Sigmoid colon (tissue), 4 donors: Measurements from ENCODE around the gene PEPD.

Experiments used
- CTCF ChIP-seq, 4 experiments: fragments of 450-650 bp in 3 of 4; fragments of 200-600 bp in 1 of 4; IDR thresholded peaks; one replicate each; pipeline ENCODE4 v1.5.1; 2016 to 2019; ENCODE audit warnings: antibody characterized with exemption in 4 of 4, mild to moderate bottlenecking in 3 of 4, moderate library complexity in 2 of 4
- EP300 ChIP-seq, 4 donors: sonication (generic); formaldehyde crosslinking; IDR thresholded peaks; one replicate each; pipeline ENCODE4 v1.6.1; 2017; ENCODE audit warnings: antibody characterized with exemption in 4 of 4
- POLR2A ChIP-seq, 2 donors: fragments of 450-650 bp; IDR thresholded peaks; one replicate each; pipeline ENCODE4 v1.6.1; 2016; ENCODE audit warnings: antibody characterized with exemption in 2 of 2, mild to moderate bottlenecking in 2 of 2, moderate library complexity in 2 of 2
- POLR2AphosphoS5 ChIP-seq, 4 donors: sonication (generic); formaldehyde crosslinking; IDR thresholded peaks; one replicate each; pipeline ENCODE4 v1.6.1; 2017; ENCODE audit warnings: antibody characterized with exemption in 4 of 4

GRCh38 chr19:33507021-33507956 lies 14.3 kb downstream of the PEPD start:
- no peak for TF ChIP-seq POLR2AphosphoS5 (IDR thresholded peaks at IDR 0.05)
- TF ChIP-seq POLR2A (IDR thresholded peaks at IDR 0.05): no peak
- TF ChIP-seq CTCF (IDR thresholded peaks at IDR 0.05): no peak
- TF ChIP-seq EP300 (IDR thresholded peaks at IDR 0.05): no peak
